ENCODE results near the gene TYW1B.
"Not testable (repeated sequence)": the region's sequence is repeated elsewhere in the genome, so short reads cannot be mapped to it uniquely, and the experiment has no call there.

Gene TYW1B

DNA sequence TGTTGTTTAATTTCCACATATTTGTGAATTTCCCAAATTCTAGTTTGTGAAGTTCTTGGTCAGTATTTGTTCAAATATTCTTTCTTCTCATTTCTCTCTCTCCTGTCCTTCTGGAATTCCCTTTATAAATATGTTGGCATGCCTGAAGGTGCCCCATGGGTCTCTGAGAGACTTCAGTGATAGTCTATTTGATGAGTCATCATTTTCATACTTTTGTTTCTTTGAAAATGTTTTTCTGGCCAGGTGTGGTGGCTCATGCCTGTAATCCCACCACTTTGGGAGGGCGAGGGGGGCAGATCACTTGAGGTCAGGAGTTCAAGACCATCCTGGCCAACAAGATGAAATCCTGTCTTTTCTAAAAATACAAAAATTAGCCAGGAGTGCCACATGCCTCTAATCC is 127.5 kb downstream of the TYW1B start:
- DNase-seq: not testable (repeated sequence)

DNA sequence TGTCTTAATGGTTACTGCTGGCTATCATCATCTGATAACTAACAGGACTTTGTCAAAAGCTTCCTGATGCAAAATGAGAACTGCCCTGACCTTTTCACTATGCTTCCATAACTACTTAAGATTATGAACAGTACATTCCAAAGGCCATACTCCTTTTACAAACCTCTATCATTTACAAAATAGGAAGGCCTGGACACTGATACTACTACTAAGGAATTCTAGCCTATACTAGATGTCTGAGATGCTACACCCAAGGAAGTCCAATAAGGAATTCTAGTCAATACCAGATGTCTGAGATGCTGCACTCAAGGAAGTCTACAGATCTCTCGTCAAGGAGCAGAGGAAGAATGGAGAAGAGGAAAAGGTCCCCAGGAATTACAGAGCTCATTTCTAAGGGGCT is 130.9 kb downstream of the TYW1B start:
- not testable (repeated sequence) for DNase-seq

DNA sequence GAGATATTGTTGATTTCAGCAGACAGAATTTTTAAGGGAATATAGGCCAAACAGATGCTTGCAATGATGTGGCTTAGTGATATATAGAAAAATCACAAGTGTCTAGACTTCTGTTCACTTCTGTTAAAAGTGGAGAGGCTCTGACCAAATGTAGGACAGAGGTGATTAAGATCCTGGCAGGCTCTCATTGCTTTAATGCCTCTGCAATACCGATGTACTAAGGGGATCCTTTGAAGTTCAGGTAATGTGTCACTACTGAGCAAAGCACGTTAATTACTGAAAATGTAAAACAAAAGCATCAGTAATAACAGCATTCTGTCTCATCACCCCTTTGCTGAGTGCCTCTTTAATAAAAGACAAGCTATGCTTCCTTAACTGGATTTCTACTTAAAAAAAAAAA is 131.4 kb downstream of the TYW1B start:
- not testable (repeated sequence) for DNase-seq

DNA sequence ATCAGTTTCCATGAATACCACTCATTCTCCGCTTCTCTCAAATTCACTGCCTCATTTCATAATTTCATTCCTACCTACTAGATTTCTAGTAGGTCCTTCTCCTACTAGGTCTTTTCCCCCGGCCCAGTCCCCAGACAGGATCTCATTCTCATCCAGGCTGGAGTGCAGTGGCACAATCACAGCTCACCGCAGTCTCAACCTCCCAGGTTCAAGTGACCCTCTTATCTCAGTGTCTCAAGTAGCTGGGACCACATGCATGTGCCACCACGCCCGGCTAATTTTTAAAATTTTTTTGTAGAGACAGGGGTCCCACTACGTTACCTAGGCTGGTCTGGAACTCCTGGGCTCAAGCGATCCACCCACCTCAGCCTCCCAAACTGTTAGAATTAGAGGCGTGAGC is 132.5 kb downstream of the TYW1B start:
- not testable (repeated sequence) for DNase-seq

DNA sequence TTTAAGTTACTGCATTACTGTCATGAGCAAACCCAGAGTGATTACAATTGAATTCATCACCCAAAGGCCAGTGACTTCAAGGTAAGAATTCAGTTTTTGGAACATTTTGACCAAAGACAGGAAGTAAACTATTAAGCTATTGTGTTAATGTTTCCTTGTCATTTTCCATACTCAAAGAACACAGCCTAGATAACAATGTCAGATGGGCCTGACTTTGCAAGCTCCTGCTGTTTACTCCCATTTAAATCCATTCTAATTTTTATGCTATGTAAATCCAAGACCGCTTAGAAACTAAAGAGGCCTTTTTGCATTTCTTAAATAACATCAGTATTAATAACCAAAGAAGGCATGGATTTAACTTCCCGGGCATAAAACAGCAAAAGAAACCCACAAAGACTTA is 136.6 kb downstream of the TYW1B start:
- not testable (repeated sequence) for DNase-seq

DNA sequence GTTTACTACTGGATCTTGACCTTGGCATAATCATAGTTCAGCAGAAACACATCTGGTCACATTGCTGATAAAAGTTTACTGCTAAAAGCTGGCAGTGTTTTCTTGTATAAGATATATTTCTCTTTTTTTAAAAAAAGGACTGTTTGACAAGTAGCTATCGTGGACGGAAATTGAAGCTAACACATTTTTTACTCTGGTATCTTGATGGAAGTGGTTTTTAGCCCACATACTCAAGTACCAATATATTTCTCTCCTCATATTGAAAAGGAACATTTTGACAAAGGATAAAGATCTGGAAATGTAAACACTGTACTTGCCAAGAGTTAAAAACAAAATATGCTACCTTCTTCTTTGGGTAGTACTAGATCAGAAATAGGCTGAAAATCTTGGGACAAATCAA is 137.8 kb downstream of the TYW1B start:
- not testable (repeated sequence) for DNase-seq

DNA sequence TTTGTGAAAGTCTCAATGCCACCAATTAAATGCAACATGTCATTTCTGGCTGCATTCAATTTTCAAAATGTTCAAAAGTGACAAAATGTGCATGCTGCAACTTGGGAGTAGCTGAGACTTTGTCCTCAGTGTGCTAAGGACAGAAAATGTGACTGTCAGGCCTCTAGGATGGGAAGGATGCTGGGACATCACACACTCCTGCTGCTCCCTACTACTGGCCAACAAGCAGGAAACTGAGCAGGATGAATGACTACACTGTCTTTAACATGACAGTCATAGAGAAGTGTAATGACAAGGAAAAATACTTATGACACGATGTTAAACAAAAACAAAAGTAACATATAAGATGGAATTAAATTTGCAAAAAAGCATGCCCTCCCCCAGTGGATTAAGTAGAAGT is 138.7 kb downstream of the TYW1B start:
- DNase-seq: not testable (repeated sequence)

DNA sequence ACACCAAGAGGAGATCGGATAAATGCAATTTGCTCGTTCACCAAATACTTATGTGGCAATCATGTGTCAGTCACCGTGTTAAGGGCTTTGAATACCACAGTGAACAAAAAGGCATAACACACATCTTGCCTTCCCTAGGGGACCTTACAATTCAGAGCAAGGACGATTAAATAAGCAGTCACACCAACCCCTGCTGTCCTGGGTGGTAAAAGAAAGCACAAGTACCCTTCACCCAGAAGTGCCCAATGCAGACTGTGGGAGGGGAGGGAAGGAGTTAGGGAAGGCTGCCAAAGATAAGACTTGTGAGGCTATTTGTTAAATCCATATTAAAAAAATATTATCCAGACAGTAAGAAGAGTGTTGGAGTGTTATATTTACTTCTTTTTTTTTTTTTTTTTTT is 146.8 kb downstream of the TYW1B start:
- DNase-seq: not testable (repeated sequence)

DNA sequence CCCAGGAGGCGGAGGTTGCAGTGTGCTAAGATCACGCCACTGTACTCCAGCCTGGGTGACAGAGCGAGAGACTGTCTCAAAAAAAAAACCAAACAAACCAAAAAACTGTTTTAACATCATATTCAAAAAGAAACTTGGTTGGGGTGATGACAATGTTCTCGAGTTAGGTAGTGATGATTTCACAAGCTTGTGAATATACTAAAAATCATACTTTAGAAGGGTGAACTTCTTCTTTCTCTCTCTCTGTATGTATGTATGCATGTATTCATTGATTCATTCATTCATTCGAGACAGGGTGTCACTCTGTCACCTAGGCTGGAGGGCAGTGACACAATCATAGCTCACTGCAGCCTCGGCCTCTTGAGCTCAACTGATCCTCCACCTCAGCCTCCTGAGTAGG is 151.1 kb downstream of the TYW1B start:
- DNase-seq: not testable (repeated sequence)

DNA sequence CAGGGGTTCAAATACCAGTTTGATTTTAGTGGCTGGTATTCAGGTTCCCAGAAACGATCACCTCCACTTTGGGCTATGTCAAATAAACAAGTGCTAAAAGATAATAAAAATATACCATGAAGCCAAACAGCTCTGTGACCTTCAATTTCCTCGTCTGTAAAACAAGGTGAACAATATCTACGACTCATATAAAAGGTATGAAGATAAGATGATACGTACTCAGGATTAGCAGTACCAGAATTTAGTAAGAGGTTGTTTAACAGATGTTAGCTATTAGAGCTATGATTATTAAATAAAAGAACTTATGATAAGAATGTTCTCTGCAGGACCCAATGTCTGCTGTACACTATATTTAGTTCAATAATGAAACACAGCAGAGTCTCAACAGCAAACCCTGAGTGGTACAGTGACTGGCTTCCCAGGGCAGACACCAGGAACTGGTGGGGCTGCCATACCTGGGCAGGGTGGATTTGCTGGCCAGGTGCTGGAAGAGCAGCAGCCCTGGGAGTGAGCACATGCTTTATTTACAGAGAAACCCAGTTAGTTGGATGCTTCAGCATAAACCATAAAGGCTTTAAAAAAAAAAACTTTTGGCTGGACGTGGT is 151.8 kb downstream of the TYW1B start:
- DNase-seq: not testable (repeated sequence)

DNA sequence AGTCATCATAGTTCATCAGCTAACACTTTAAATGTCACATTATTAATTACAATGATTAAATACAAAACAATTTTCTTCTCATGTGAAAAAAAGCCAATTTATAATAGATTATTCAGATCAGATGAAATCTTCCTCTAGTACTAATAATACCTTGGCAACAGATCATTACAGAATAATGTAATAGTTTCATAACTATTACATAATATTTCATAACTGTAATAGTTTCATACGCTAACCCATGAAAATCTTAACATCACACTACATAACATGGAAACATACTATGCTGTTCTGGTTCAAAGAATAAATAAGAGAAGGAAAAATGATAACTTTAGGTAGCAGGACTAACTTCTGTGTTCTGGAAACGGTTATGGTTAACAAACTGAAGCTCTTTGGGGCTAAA is 152.3 kb downstream of the TYW1B start:
- DNase-seq: not testable (repeated sequence)

DNA sequence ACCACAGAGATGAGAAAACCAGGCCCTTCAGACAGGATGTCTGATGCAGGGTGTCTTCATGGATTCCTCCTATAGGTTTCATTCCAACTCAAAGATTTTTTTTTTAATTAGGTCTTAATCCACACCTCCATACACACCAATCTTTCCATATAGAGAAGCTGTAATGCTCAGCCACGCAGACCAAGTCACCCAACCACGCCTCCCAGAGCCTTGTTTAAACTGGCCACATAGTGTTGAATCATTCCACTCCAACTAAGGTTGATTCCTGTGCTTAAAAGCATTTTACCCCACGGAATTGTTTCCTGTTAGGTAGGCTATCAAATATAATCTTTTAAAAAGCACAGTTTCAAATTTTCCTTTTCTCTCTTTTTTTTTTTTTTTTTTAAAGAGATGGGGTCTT is 153.6 kb downstream of the TYW1B start:
- no peak for DNase-seq

DNA sequence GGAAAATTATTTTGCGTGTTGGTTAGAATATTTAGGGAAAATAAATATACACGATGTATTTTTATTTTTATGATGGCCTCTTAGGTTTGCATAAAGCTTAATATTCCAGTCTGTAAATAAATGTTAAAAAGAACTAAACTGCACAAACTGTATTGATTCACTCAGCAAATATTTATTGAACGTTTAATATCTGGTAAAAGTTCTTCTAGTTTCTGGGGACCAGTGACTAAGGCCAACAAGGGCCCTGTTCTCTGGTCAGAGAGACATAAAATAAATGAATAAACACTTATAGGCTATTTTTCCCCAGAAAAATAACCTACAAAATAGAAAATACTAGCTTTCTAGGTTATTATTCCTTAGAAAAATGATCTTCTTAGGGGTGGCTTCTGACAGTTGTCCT is 157.2 kb downstream of the TYW1B start:
- not testable (repeated sequence) for DNase-seq

DNA sequence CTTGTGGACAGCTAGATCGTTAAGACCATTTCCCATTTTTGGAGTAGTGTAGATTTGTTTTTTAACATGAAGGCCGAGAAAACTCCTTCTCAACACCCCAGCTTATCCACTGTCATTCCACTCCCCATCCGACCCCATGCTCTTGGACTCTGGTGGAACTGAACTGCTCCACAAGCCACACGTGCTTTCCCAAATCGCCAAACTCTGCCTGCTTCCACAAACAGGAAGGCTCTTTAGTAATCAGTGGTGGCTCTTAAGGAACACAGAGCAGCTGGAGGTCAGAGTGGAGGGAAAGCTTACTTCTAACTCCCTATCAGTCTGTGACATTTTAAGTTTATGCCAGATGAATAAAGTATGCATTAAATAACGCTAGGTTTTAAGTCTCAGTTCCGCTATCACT is 159.6 kb downstream of the TYW1B start:
- not testable (repeated sequence) for DNase-seq

DNA sequence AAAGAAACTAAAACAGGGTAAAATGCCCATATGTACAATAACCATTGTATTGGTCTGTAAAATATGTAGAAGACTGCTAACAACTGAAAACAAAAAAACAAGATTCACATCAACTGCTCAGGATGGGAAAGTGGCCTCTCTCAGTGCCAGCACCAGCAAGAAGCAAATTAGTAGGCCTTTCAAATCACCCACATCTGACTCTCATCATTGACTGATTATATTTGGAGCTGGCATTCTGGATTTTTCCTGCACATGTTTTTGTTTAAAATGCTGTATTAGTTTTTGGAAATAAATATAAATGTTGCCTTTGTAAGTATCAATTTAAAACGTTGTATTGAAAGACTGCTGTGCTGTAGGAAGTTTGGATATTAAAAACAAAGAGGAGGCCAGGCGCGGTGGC is 161.0 kb downstream of the TYW1B start:
- DNase-seq: not testable (repeated sequence)

DNA sequence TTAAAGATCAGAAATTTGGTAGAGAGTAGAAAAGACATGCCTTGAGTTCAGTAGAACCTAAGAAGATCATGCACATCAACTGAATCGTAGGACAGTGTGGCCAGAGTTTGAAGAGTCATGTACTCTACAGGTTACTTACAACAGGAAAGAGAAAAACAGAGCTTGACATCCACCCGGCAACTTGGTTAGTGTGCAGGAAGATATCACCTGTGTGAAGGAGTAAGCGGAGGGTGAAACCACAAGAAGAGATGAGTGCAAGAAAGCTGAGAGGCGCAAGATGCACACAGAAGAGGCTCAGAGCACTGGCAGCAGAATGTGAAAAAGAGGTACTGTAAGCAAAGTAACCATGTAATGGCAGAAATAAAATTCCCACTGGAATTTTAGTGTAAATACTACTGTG is 179.4 kb downstream of the TYW1B start:
- not testable (repeated sequence) for DNase-seq

DNA sequence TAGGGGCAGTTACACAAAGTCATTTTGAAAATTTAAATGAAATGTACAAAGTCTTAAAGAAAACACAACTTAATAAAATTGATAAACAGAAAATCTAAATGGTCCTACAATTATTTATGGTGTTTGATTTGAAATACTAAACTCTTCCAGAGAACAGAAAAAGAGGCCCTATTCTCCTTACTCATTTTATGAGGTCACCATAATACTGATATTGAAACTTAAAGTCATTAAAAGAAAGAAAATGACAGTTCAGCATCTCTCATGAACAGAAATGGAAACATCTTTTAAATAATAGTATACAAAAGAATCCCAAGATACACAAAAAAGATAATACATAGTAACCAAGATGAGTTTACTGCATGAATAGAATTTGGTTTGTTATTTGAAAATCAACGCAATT is 184.3 kb downstream of the TYW1B start:
- not testable (repeated sequence) for DNase-seq

DNA sequence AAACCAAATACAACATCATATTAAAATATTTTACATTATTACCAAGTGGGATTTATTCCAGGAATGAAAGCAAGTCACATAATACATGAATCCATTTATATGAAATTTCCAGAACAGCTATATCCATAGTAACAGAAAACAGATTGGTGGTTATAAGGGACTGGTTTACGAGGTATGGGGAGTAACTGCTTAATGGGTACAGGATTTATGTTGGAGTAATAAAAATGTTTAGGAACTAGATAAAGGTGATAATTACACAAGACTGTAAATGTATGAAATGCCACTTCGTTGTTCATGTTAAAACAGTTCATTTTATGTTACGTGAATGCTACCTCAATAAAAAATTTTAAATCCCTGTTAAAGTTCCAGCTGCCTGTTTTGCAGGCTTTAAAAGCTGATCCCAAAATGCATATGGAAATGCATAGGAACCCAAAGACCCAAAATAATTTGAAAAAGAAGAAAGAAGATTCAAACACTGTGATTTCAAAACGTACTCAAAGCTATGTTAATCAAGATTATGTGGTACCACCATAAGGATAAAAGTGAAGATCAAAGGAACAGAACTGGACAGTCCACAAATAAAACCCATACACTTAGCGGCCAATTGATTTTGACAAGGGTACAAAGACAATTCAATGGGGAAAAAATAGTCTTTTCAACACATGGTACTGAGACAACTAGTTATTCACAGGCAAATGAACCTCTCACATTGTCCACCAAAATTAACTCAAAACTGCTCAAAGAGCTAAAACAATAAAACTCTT is 186.3 kb downstream of the TYW1B start:
- DNase-seq: not testable (repeated sequence)

DNA sequence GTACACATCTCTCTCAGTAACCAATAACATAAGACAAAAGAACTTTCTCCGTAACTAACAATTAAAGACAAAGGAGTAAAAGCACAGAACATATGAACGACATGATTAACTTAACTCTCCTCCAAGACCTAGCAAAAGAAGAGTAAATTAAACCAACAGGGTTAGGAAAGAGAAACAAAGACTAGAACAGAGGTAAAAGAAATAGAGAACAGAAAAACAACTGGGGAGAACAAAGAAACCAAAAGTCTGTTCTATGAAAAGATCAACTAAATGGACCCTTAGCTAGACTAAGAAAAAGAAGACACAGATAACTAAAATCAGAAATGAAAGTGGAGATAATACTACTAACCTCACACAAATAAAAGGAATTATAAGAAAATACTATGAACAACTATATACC is 187.3 kb downstream of the TYW1B start:
- not testable (repeated sequence) for DNase-seq

DNA sequence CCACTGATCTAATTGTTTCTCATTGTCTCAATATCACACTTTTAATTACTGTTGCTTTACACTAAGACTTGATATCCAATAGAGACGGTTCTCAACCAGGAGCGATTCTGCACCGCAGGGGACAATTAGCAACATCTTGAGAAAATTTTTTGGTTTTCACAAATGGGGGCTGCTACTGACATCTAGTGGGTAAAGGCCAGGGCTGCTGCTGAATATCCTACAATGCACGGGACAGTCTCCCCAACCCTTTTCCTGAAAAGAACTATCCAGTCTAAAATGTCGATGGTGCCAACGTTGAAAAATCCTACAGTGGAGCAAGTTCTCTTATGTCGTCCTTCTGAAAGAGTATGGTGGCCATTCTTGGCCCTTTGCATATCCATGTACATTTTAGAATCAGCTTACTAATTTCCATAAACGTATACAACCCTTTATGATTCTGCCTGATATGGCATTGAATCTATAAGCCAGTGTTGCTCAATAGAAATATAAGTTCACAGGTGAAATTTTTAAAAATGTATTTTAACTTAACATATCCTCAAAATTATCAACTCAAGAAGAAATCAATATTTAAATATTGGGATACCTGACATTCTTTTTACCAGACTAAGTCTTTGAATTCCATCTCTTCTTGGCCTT is 192.6 kb downstream of the TYW1B start:
- DNase-seq: not testable (repeated sequence)

DNA sequence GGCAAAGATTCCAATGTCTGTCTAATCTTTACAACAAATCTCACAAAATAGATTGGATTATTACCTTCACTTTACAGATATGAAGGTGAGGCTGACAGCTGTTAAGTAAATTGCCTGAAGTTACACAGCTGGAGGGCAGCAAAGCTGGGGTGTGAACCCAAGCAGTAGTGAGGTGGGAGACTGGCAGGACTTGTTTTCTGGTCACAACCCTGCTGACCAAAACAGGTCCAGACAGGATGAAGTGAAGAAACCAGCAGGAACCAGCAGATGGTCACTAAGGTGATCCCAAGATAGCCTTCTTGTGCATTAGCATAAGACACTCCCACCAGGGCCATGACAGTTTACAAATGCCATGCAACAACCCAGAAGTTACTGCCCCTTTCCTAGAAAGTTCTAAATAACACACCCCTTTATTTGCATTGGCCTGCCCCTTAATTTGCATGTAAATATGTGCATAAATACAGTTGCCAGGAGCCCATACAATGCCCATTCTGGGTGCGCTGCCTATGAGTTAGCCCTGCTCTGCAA is 195.2 kb downstream of the TYW1B start:
- not testable (repeated sequence) for DNase-seq

DNA sequence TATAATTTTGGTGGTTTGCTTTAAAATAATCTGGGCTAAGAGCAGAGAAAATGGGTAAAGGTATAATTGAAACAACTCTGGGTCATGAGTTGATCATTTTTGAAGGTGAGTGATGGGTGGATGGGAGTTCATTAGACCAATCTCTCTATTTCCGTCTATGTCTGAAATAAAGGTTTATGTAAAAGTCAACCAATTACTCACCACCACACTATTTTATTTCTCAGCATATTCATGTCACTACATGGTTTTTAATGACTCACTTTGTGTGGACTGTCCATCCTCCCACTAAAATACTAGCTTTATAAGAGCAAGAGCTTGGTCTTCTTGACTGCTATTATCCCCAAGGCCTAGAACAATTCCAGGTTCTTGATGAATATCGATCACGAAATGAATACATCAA is 199.6 kb downstream of the TYW1B start:
- DNase-seq: not testable (repeated sequence)

Measured in hypothalamus (tissue), 51 donors.